Activated effector memory CD4-positive, alpha-beta T cell treated with anti-CD3 and anti-CD28 coated beads, Interleukin-2, amount 50 U/mL, for 16 hours (primary cell): ENCODE data around the gene TMEM176A.
"Not testable (repeated sequence)": the region's sequence is repeated elsewhere in the genome, so short reads cannot be mapped to it uniquely, and the experiment has no call there.

Source experiments
- DNase-seq: peaks from one replicate; pipeline ENCODE4 v3.0.0-alpha.2; 2020

The TMEM176A gene

GRCh38 chr7:150800581-150801241 lies at the start of gene TMEM176A:
Gene TMEM176A (plus strand): TSS chr7:150800769. CDS start chr7:150801551, 782 bp downstream.
- DNase-seq = no peak

GRCh38 chr7:150751702-150752101 lies 48.9 kb upstream of the TMEM176A start:
- no peak for DNase-seq

GRCh38 chr7:150753239-150753638 lies 47.3 kb upstream of the TMEM176A start:
- no peak for DNase-seq

GRCh38 chr7:150753826-150754603 lies 46.6 kb upstream of the TMEM176A start:
- no peak for DNase-seq

- no peak for DNase-seq
Observed at GRCh38 chr7:150754951-150755350, 45.6 kb upstream of the TMEM176A start.

GRCh38 chr7:150755473-150756099 lies 45.0 kb upstream of the TMEM176A start:
- DNase-seq = peak; percentile 87

GRCh38 chr7:150756166-150756565 lies 44.4 kb upstream of the TMEM176A start:
- no peak for DNase-seq

GRCh38 chr7:150756858-150757257 lies 43.7 kb upstream of the TMEM176A start:
- no peak for DNase-seq

- DNase-seq = no peak
Observed at GRCh38 chr7:150759479-150759878, 41.1 kb upstream of the TMEM176A start.

- no peak for DNase-seq
Observed at GRCh38 chr7:150766334-150766709, 34.2 kb upstream of the TMEM176A start.

GRCh38 chr7:150769768-150770167 lies 30.8 kb upstream of the TMEM176A start:
- no peak for DNase-seq

GRCh38 chr7:150774131-150774530 lies 26.4 kb upstream of the TMEM176A start:
- not testable (repeated sequence) for DNase-seq

- DNase-seq = no peak
Observed at GRCh38 chr7:150778014-150778737, 22.4 kb upstream of the TMEM176A start.

GRCh38 chr7:150778738-150779301 lies 21.7 kb upstream of the TMEM176A start:
- DNase-seq = peak; percentile 91

GRCh38 chr7:150780292-150780691 lies 20.3 kb upstream of the TMEM176A start:
- no peak for DNase-seq

- no peak for DNase-seq
Observed at GRCh38 chr7:150781103-150781502, 19.5 kb upstream of the TMEM176A start.

GRCh38 chr7:150781961-150782360 lies 18.6 kb upstream of the TMEM176A start:
- no peak for DNase-seq

GRCh38 chr7:150784120-150784736 lies 16.3 kb upstream of the TMEM176A start:
- no peak for DNase-seq

GRCh38 chr7:150784954-150785353 lies 15.6 kb upstream of the TMEM176A start:
- DNase-seq = no peak

- DNase-seq = no peak
Observed at GRCh38 chr7:150787321-150788281, 13.0 kb upstream of the TMEM176A start.
